HG02981 (cell line): ENCODE results near the gene ZNF106.

Source experiments
- ATAC-seq: cut with Tn5 transposase; IDR thresholded peaks from one replicate; pipeline ENCODE4 v1.9.1; 2021; ENCODE audit warnings: mild to moderate bottlenecking, moderate library complexity; ENCODE audit not compliant: unreplicated experiment

ZNF106 gene

GRCh38 chr15:42490671-42491538 is at the start of gene ZNF106:
Gene ZNF106 (minus strand): TSS chr15:42491141. CDS start chr15:42472289, 18,852 bp downstream.
- ATAC-seq, result peak; percentile 46

GRCh38 chr15:42533246-42533645 is 42.3 kb upstream of the ZNF106 start:
- no peak for ATAC-seq

- ATAC-seq, result no peak
These were observed 38.0 kb upstream of the ZNF106 start for GRCh38 chr15:42528970-42529369.

GRCh38 chr15:42523331-42523730 is 32.4 kb upstream of the ZNF106 start:
- no peak for ATAC-seq

GRCh38 chr15:42511007-42511391 is 20.1 kb upstream of the ZNF106 start:
- no peak for ATAC-seq

- no peak for ATAC-seq
These were observed 19.5 kb upstream of the ZNF106 start for GRCh38 chr15:42510258-42511006.

GRCh38 chr15:42508263-42508690 is 17.3 kb upstream of the ZNF106 start:
- no peak for ATAC-seq

- ATAC-seq, result no peak
These were observed 16.6 kb upstream of the ZNF106 start for GRCh38 chr15:42507514-42507913.

GRCh38 chr15:42504631-42505030 is 13.7 kb upstream of the ZNF106 start:
- ATAC-seq, result no peak

- no peak for ATAC-seq
These were observed 12.9 kb upstream of the ZNF106 start for GRCh38 chr15:42503825-42504224.

- no peak for ATAC-seq
These were observed 11.5 kb upstream of the ZNF106 start for GRCh38 chr15:42502477-42502876.

GRCh38 chr15:42499858-42500609 is 9.1 kb upstream of the ZNF106 start:
- no peak for ATAC-seq

GRCh38 chr15:42498212-42499068 is 7.5 kb upstream of the ZNF106 start:
- no peak for ATAC-seq

GRCh38 chr15:42495361-42496212 is 4.6 kb upstream of the ZNF106 start, which contains the start of gene SNAP23:
Gene SNAP23 (plus strand): TSS chr15:42495634. CDS start chr15:42511847, 16,213 bp downstream.
- peak; percentile 80 for ATAC-seq

- no peak for ATAC-seq
These were observed 4.0 kb upstream of the ZNF106 start for GRCh38 chr15:42494998-42495360.

- no peak for ATAC-seq
These were observed 2.7 kb upstream of the ZNF106 start for GRCh38 chr15:42493679-42494078.

- ATAC-seq, result no peak
These were observed 741 bp upstream of the ZNF106 start for GRCh38 chr15:42491539-42492225.

- no peak for ATAC-seq
These were observed 660 bp downstream of the ZNF106 start for GRCh38 chr15:42490291-42490670.

GRCh38 chr15:42483677-42484076 is 7.3 kb downstream of the ZNF106 start:
- ATAC-seq, result no peak
